H1 (cell line): ENCODE results near the gene TTC24. TPM values are rescaled to one million over a fixed set of nuclear protein-coding genes. Genes with fewer than 3 reads are reported as not detected.

ENCODE experiments used
- CHD2 ChIP-seq: IDR thresholded peaks from 2 replicates; pipeline ENCODE4 v1.6.1; 2012; ENCODE audit warnings: low read length, improper control_type of control experiment
- FOSL1 ChIP-seq: IDR thresholded peaks from 2 replicates; pipeline ENCODE4 v1.6.1; 2011; ENCODE audit warnings: mild to moderate bottlenecking, low read depth, low read length, moderate library complexity; ENCODE audit not compliant: insufficient read depth
- KDM1A ChIP-seq: fragments of 200-600, 300-600 bp; sonication (generic); IDR thresholded peaks from 2 replicates; pipeline ENCODE4 v1.7.1; 2016; ENCODE audit warnings: mild to moderate bottlenecking, low read length, borderline replicate concordance
- KDM5A ChIP-seq: fragments of 200-600 bp; IDR thresholded peaks from 2 replicates; pipeline ENCODE4 v1.7.1; 2012; ENCODE audit warnings: mild to moderate bottlenecking, low read length, inconsistent platforms, mixed read lengths
- NANOG ChIP-seq: IDR thresholded peaks from 2 replicates; pipeline ENCODE4 v1.6.1; 2011; ENCODE audit warnings: low read length, low read depth, mild to moderate bottlenecking, inconsistent platforms; ENCODE audit not compliant: insufficient read depth, poor library complexity, severe bottlenecking
- POU5F1 ChIP-seq: IDR thresholded peaks from 2 replicates; pipeline ENCODE4 v1.6.1; 2011; ENCODE audit warnings: low read depth, mild to moderate bottlenecking, low read length, moderate library complexity
- polyA plus RNA-seq, 7 experiments: library from polyadenylated mRNA; depleted of rRNA in 3 of 7; stranded (reverse) in 5 of 7; unstranded in 2 of 7; fragments of >200 nt in 5 of 7; fragments of 200-250 nt in 2 of 7; gene quantifications; 1 replicate in 5 of 7; 2 replicates in 1 of 7; 4 replicates in 1 of 7; pipeline versions ENCODE4 v1.2.1 to v1.2.3, GENCODE V29; 2011 to 2013; ENCODE audit warnings: missing spikeins in 2 of 7, mixed read lengths in 2 of 7
- total RNA-seq: library from RNA; stranded (reverse); fragmentation: NEBNext Ultra II Directional; extraction: Animal tissue kit (Norgen Biotek cat#: 25700); gene quantifications from 2 replicates; pipeline ENCODE4 v1.2.1, GENCODE V29; 2021

Gene TTC24
- total and polyA plus RNA-seq, 2 of the 8 experiments (the other 6 are each of a cell fraction or from before 2014, with no cell fraction given), result 0.08 TPM; not detected in 1

DNA sequence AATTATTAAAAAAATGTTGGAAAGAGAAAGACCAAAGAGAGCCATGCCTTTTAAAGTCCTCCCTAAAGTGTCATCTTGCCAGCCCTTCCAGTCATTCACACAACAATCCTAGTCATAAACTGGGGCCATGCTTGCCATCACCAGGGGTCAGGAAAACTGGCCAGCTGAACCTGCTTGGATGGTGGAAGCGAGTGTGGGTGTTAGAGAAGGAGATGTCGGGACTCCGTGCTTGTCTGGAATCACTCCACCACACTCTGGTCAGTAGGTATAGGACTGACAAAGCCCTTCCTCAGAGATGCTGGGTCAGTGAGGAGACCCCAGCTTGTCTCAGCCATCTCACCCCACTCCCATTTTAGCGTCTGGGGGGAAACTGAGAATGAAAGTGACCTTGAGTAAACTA, 36.4 kb downstream of the TTC24 start (continued):
- no peak for TF ChIP-seq NANOG
- no peak for TF ChIP-seq CHD2
- TF ChIP-seq POU5F1, result no peak
- TF ChIP-seq KDM5A, result no peak
- no peak for TF ChIP-seq FOSL1
- no peak for TF ChIP-seq KDM1A
- TF ChIP-seq, all 59 proteins: peak for 0
